ENCODE measurements around the gene MAJIN.

Gene MAJIN

GRCh38 chr11:64898076-64898445 lies 73.8 kb downstream of the MAJIN start:
- POLR2A ChIA-PET: no interaction called here
- CTCF ChIA-PET: interaction anchor here (1.5 to 9.4 kb wide), 2 partner anchors 10 to 51 kb away, joined by 3 to 111 read pairs; no protein-coding TSS in a partner anchor

More at GRCh38 chr11:64898076-64898445, 73.8 kb downstream of the MAJIN start:
- no peaks in the 10 kb centered on the region for H3K9me3 ChIP-seq (ENCODE audit: control insufficient read depth, insufficient read depth, low read depth, low read length)
- no peaks in the 10 kb centered on the region for H3K4me1 ChIP-seq (ENCODE audit: control insufficient read depth, insufficient read depth, low read length)
- no peak overlapping the region for H3K4me3 ChIP-seq (ENCODE audit: low read depth, low read length)
- TF ChIP-seq, protein P1, sequence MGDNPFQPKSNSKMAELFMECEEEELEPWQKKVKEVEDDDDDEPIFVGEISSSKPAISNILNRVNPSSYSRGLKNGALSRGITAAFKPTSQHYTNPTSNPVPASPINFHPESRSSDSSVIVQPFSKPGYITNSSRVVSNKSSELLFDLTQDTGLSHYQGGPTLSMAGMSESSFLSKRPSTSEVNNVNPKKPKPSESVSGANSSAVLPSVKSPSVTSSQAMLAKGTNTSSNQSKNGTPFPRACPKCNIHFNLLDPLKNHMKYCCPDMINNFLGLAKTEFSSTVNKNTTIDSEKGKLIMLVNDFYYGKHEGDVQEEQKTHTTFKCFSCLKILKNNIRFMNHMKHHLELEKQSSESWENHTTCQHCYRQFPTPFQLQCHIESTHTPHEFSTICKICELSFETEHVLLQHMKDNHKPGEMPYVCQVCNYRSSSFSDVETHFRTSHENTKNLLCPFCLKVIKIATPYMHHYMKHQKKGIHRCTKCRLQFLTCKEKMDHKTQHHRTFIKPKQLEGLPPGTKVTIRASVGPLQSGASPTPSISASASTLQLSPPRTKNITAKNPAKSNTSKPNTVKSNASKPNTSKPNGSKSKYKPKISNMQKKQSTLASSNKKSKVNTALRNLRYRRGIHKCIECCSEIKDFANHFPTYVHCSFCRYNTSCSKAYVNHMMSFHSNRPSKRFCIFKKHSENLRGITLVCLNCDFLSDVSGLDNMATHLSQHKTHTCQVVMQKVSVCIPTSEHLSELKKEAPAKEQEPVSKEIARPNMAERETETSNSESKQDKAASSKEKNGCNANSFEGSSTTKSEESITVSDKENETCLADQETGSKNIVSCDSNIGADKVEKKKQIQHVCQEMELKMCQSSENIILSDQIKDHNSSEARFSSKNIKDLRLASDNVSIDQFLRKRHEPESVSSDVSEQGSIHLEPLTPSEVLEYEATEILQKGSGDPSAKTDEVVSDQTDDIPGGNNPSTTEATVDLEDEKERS (tag by site-specific recombination; IDR thresholded peaks at IDR 0.05): no peak
- TF ChIP-seq HIC1 (tag by site-specific recombination; IDR thresholded peaks at IDR 0.05) (no peak), CTCF (tag by site-specific recombination; IDR thresholded peaks at IDR 0.05) (no peak), KLF8 (tag by site-specific recombination; IDR thresholded peaks at IDR 0.05) (no peak), SALL2 (tag by site-specific recombination; IDR thresholded peaks at IDR 0.05; ENCODE audit: borderline replicate concordance) (no peak), SP7 (tag by site-specific recombination; IDR thresholded peaks at IDR 0.05) (no peak), ZNF311 (tag by site-specific recombination; IDR thresholded peaks at IDR 0.05; ENCODE audit: borderline replicate concordance) (no peak), KLF9 (tag by site-specific recombination; IDR thresholded peaks at IDR 0.05; ENCODE audit: low read depth) (no peak), ZBTB6 (tag by site-specific recombination; IDR thresholded peaks at IDR 0.05) (no peak), KLF7 (tag by site-specific recombination; IDR thresholded peaks at IDR 0.05; ENCODE audit: borderline replicate concordance) (no peak), SCRT2 (tag by site-specific recombination; IDR thresholded peaks at IDR 0.05) (no peak), ZNF266 (tag by site-specific recombination; IDR thresholded peaks at IDR 0.05; ENCODE audit: low read depth) (no peak), ZNF629 (tag by site-specific recombination; IDR thresholded peaks at IDR 0.05) (no peak), PATZ1 (tag by site-specific recombination; IDR thresholded peaks at IDR 0.05) (no peak), ZNF37A (tag by site-specific recombination; IDR thresholded peaks at IDR 0.05) (no peak), ZNF391 (tag by site-specific recombination; IDR thresholded peaks at IDR 0.05; ENCODE audit: borderline replicate concordance, low read depth) (no peak), ATF2 (tag by site-specific recombination; IDR thresholded peaks at IDR 0.05; ENCODE audit: low read depth) (no peak)
- TF ChIP-seq, protein P2, sequence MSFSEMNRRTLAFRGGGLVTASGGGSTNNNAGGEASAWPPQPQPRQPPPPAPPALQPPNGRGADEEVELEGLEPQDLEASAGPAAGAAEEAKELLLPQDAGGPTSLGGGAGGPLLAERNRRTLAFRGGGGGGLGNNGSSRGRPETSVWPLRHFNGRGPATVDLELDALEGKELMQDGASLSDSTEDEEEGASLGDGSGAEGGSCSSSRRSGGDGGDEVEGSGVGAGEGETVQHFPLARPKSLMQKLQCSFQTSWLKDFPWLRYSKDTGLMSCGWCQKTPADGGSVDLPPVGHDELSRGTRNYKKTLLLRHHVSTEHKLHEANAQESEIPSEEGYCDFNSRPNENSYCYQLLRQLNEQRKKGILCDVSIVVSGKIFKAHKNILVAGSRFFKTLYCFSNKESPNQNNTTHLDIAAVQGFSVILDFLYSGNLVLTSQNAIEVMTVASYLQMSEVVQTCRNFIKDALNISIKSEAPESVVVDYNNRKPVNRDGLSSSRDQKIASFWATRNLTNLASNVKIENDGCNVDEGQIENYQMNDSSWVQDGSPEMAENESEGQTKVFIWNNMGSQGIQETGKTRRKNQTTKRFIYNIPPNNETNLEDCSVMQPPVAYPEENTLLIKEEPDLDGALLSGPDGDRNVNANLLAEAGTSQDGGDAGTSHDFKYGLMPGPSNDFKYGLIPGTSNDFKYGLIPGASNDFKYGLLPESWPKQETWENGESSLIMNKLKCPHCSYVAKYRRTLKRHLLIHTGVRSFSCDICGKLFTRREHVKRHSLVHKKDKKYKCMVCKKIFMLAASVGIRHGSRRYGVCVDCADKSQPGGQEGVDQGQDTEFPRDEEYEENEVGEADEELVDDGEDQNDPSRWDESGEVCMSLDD (tag by site-specific recombination; IDR thresholded peaks at IDR 0.05): no peak
- TF ChIP-seq, protein P3, sequence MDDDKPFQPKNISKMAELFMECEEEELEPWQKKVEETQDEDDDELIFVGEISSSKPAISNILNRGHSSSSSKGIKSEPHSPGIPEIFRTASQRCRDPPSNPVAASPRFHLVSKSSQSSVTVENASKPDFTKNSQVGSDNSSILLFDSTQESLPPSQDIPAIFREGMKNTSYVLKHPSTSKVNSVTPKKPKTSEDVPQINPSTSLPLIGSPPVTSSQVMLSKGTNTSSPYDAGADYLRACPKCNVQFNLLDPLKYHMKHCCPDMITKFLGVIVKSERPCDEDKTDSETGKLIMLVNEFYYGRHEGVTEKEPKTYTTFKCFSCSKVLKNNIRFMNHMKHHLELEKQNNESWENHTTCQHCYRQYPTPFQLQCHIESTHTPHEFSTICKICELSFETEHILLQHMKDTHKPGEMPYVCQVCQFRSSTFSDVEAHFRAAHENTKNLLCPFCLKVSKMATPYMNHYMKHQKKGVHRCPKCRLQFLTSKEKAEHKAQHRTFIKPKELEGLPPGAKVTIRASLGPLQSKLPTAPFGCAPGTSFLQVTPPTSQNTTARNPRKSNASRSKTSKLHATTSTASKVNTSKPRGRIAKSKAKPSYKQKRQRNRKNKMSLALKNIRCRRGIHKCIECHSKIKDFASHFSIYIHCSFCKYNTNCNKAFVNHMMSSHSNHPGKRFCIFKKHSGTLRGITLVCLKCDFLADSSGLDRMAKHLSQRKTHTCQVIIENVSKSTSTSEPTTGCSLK (tag by site-specific recombination; IDR thresholded peaks at IDR 0.05): no peak
- H3K36me3 ChIP-seq (ENCODE audit: control insufficient read depth in 2 of 2, insufficient read depth in 1 of 2, low read length in 2 of 2): peaks cover 0 to 74% of the 10 kb centered on the region in 2 experiments; a peak in 2 of 3 replicates
- no peak overlapping the region for H3K27ac ChIP-seq (ENCODE audit: extremely low read depth, low read depth, low read length)

Measured in HEK293 (cell line).